ENCODE measurements around the gene THOC3.
"Not testable (repeated sequence)": the region's sequence is repeated elsewhere in the genome, so short reads cannot be mapped to it uniquely, and the experiment has no call there.

- not testable (repeated sequence) for TF ChIP-seq CTCF, POLR2A (IDR thresholded peaks at IDR 0.05)
Observed at GRCh38 chr5:175954107-175954506, 14.0 kb downstream of the THOC3 start.
